HG03342 (cell line): Measurements from ENCODE around the gene AFAP1.
"Not testable (repeated sequence)": the region's sequence is repeated elsewhere in the genome, so short reads cannot be mapped to it uniquely, and the experiment has no call there.

Experiments
- ATAC-seq: cut with Tn5 transposase; IDR thresholded peaks from one replicate; pipeline ENCODE4 v1.9.1; 2021; ENCODE audit warnings: mild to moderate bottlenecking, moderate library complexity; ENCODE audit not compliant: unreplicated experiment

AFAP1 gene

GRCh38 chr4:7918187-7918586, 21.5 kb downstream of the AFAP1 start:
- ATAC-seq = not testable (repeated sequence)

GRCh38 chr4:7917669-7918068, 22.0 kb downstream of the AFAP1 start:
- no peak for ATAC-seq

GRCh38 chr4:7915875-7916242, 23.8 kb downstream of the AFAP1 start:
- ATAC-seq = no peak

- ATAC-seq = no peak
Observed at GRCh38 chr4:7912826-7913225, 26.8 kb downstream of the AFAP1 start.

GRCh38 chr4:7910952-7911578, 28.6 kb downstream of the AFAP1 start:
- ATAC-seq = no peak

- ATAC-seq = no peak
Observed at GRCh38 chr4:7910263-7910896, 29.3 kb downstream of the AFAP1 start.

GRCh38 chr4:7909463-7910262, 30.0 kb downstream of the AFAP1 start:
- no peak for ATAC-seq

- no peak for ATAC-seq
Observed at GRCh38 chr4:7908668-7909067, 31.0 kb downstream of the AFAP1 start.

- ATAC-seq = no peak
Observed at GRCh38 chr4:7907142-7907541, 32.5 kb downstream of the AFAP1 start.

GRCh38 chr4:7906171-7906701, 33.4 kb downstream of the AFAP1 start:
- no peak for ATAC-seq

- ATAC-seq = no peak
Observed at GRCh38 chr4:7904952-7905915, 34.4 kb downstream of the AFAP1 start.

- ATAC-seq = no peak
Observed at GRCh38 chr4:7903791-7904516, 35.7 kb downstream of the AFAP1 start.

- ATAC-seq = no peak
Observed at GRCh38 chr4:7902826-7903225, 36.8 kb downstream of the AFAP1 start.

- ATAC-seq = no peak
Observed at GRCh38 chr4:7902101-7902553, 37.5 kb downstream of the AFAP1 start.

- ATAC-seq = no peak
Observed at GRCh38 chr4:7901311-7901885, 38.3 kb downstream of the AFAP1 start.

GRCh38 chr4:7900334-7900909, 39.2 kb downstream of the AFAP1 start:
- no peak for ATAC-seq

- ATAC-seq = no peak
Observed at GRCh38 chr4:7899184-7899869, 40.3 kb downstream of the AFAP1 start.

- ATAC-seq = no peak
Observed at GRCh38 chr4:7898385-7898784, 41.3 kb downstream of the AFAP1 start.

- no peak for ATAC-seq
Observed at GRCh38 chr4:7897811-7898210, 41.9 kb downstream of the AFAP1 start.
